DOHH2 (cell line): ENCODE results near the gene NXPH4.

Experiments used
- H3F3A ChIP-seq: fragments of 200-600 bp; sonication (generic), shearing (Covaris generic); 2 replicates; pipeline ENCODE4 v1.6.0; 2016; ENCODE audit warnings: antibody characterized with exemption, mild to moderate bottlenecking; ENCODE audit not compliant: control insufficient read depth, insufficient read depth
- H3K27ac ChIP-seq: fragments of 200-600 bp; sonication (generic); 2 replicates; pipeline ENCODE4 v1.5.1; 2014; ENCODE audit warnings: low read depth, mild to moderate bottlenecking, low read length, moderate library complexity
- H3K27me3 ChIP-seq: fragments of 200-600 bp; sonication (generic); 2 replicates; pipeline ENCODE4 v1.6.1; 2014; ENCODE audit warnings: mild to moderate bottlenecking, low read length, mixed read lengths; ENCODE audit not compliant: control insufficient read depth
- H3K36me3 ChIP-seq: fragments of 200-600 bp; sonication (generic); 2 replicates; pipeline ENCODE4 v1.6.1; 2014; ENCODE audit warnings: mild to moderate bottlenecking, low read length, moderate library complexity, mixed read lengths; ENCODE audit not compliant: control insufficient read depth
- H3K4me1 ChIP-seq: fragments of 200-600 bp; sonication (generic); 2 replicates; pipeline ENCODE4 v1.6.1; 2014; ENCODE audit warnings: mild to moderate bottlenecking, low read length, mixed read lengths; ENCODE audit not compliant: control insufficient read depth
- H3K4me2 ChIP-seq: fragments of 200-600 bp; sonication (generic); 2 replicates; pipeline ENCODE4 v1.6.0; 2014; ENCODE audit warnings: mild to moderate bottlenecking, low read length, moderate library complexity
- H3K4me3 ChIP-seq: fragments of 200-600 bp; sonication (generic); 2 replicates; pipeline ENCODE4 v1.5.1; 2014; ENCODE audit warnings: mild to moderate bottlenecking, low read length, mixed read lengths
- H3K79me2 ChIP-seq: fragments of 200-600 bp; sonication (generic); 2 replicates; pipeline ENCODE4 v1.6.1; 2014; ENCODE audit warnings: mild to moderate bottlenecking, low read length, mixed read lengths; ENCODE audit not compliant: control insufficient read depth
- H3K9me2 ChIP-seq: fragments of 200-600 bp; sonication (generic); replicated peaks from 2 replicates; pipeline ENCODE4 v1.6.1; 2014; ENCODE audit warnings: mild to moderate bottlenecking, low read length, mixed read lengths; ENCODE audit not compliant: control insufficient read depth
- H3K9me3 ChIP-seq: fragments of 200-600 bp; sonication (generic); 2 replicates; pipeline ENCODE4 v1.6.1; 2014; ENCODE audit warnings: antibody characterized with exemption, low read length, mixed read lengths; ENCODE audit not compliant: control insufficient read depth, insufficient read depth
- H4K20me1 ChIP-seq: fragments of 200-600 bp; sonication (generic); 2 replicates; pipeline ENCODE4 v1.6.0; 2014; ENCODE audit warnings: low read depth, mild to moderate bottlenecking, antibody characterized with exemption, low read length, moderate library complexity; ENCODE audit not compliant: control insufficient read depth, insufficient read depth
- CTCF ChIP-seq: fragments of 200-600 bp; sonication (generic); IDR thresholded peaks from one replicate; pipeline ENCODE4 v1.5.1; 2014; ENCODE audit warnings: antibody characterized with exemption, mild to moderate bottlenecking, low read depth, low read length; ENCODE audit not compliant: poor library complexity, severe bottlenecking
- EZH2phosphoT487 ChIP-seq: fragments of 200-600 bp; sonication (generic); IDR thresholded peaks from 2 replicates; pipeline ENCODE4 v1.6.1; 2017; ENCODE audit warnings: borderline replicate concordance, mild to moderate bottlenecking, antibody characterized with exemption, low read length, moderate library complexity, mixed read lengths

NXPH4 gene

GRCh38 chr12:57240926-57241401 is 24.4 kb downstream of the NXPH4 start:
- Histone ChIP-seq H3K4me3 (peak overlapping the region; percentile 87), H4K20me1 (no peaks in the 10 kb centered on the region), H3K4me1 (peaks cover 62% of the 10 kb centered on the region), H3F3A (peaks cover 30% of the 10 kb centered on the region), H3K79me2 (peaks cover 17% of the 10 kb centered on the region), H3K27ac (peak overlapping the region; percentile 98), H3K27me3 (no peaks in the 10 kb centered on the region), H3K9me3 (no peaks in the 10 kb centered on the region), H3K4me2 (peak overlapping the region; percentile 99), H3K9me2 (no peaks in the 10 kb centered on the region), H3K36me3 (peaks cover 16% of the 10 kb centered on the region)
- no peak for TF ChIP-seq EZH2phosphoT487
- peak; percentile 15 for TF ChIP-seq CTCF

- peak overlapping the region; percentile 99 for H3K4me2 ChIP-seq
- peaks cover 30% of the 10 kb centered on the region for H3F3A ChIP-seq
- TF ChIP-seq EZH2phosphoT487 (no peak), CTCF (no peak)
- H3K9me3 ChIP-seq = no peaks in the 10 kb centered on the region
- peaks cover 55% of the 10 kb centered on the region for H3K4me1 ChIP-seq
- H4K20me1 ChIP-seq = no peaks in the 10 kb centered on the region
- peak overlapping the region; percentile 87 for H3K4me3 ChIP-seq
- no peaks in the 10 kb centered on the region for H3K27me3 ChIP-seq
- no peaks in the 10 kb centered on the region for H3K9me2 ChIP-seq
- peak overlapping the region; percentile 98 for H3K27ac ChIP-seq
- peaks cover 18% of the 10 kb centered on the region for H3K36me3 ChIP-seq
- peaks cover 17% of the 10 kb centered on the region for H3K79me2 ChIP-seq
Observed at GRCh38 chr12:57241402-57242310, 25.1 kb downstream of the NXPH4 start.

- Histone ChIP-seq H3F3A (peaks cover 26% of the 10 kb centered on the region), H3K4me2 (peak overlapping the region; percentile 99), H3K9me3 (no peaks in the 10 kb centered on the region), H3K9me2 (no peaks in the 10 kb centered on the region), H3K4me1 (peaks cover 48% of the 10 kb centered on the region), H4K20me1 (no peaks in the 10 kb centered on the region), H3K27ac (peak overlapping the region; percentile 98), H3K27me3 (no peaks in the 10 kb centered on the region), H3K79me2 (peaks cover 17% of the 10 kb centered on the region), H3K36me3 (peaks cover 21% of the 10 kb centered on the region), H3K4me3 (peak overlapping the region; percentile 87)
- TF ChIP-seq EZH2phosphoT487 (no peak), CTCF (no peak)
Observed at GRCh38 chr12:57242329-57242690, 25.7 kb downstream of the NXPH4 start.
